CD14-positive monocyte (primary cell): ENCODE results near the gene AKR7A3. TPM values are rescaled to one million over a fixed set of nuclear protein-coding genes. Genes with fewer than 3 reads are reported as not detected.

Experiments
- DNase-seq, 3 donors: peaks; one replicate each; pipeline ENCODE4 v3.0.0-alpha.2; 2011 to 2022
- H2AFZ ChIP-seq: 2 replicates; pipeline ENCODE4 v1.6.0; 2012; ENCODE audit warnings: mild to moderate bottlenecking, low read depth, low read length, inconsistent platforms; ENCODE audit not compliant: insufficient read depth, poor library complexity, severe bottlenecking
- H3K27ac ChIP-seq, 2 donors: 1 replicate in 1 of 2; 2 replicates in 1 of 2; pipeline ENCODE4 v1.5.1; 2012 to 2013; ENCODE audit warnings: low read length in 2 of 2, control low read depth in 1 of 2, inconsistent platforms in 1 of 2, low read depth in 1 of 2, mild to moderate bottlenecking in 1 of 2
- H3K27me3 ChIP-seq, 2 donors: one replicate each; pipeline versions ENCODE4 v1.6.0 to v1.6.1; 2011 to 2013; ENCODE audit warnings: low read length in 2 of 2; ENCODE audit not compliant: control insufficient read depth in 2 of 2, insufficient read depth in 2 of 2
- H3K36me3 ChIP-seq, 2 donors: replicated peaks in 1 of 2; 1 replicate in 1 of 2; 2 replicates in 1 of 2; pipeline versions ENCODE4 v1.5.1 to v1.6.1; 2012 to 2013; ENCODE audit warnings: low read length in 2 of 2, control low read depth in 1 of 2, inconsistent platforms in 1 of 2, mild to moderate bottlenecking in 1 of 2; ENCODE audit not compliant: insufficient read depth in 2 of 2, control insufficient read depth in 1 of 2
- H3K4me1 ChIP-seq, 2 donors: 1 replicate in 1 of 2; 2 replicates in 1 of 2; pipeline versions ENCODE4 v1.5.1 to v1.6.1; 2012 to 2013; ENCODE audit warnings: low read length in 2 of 2, control low read depth in 1 of 2, inconsistent platforms in 1 of 2, mild to moderate bottlenecking in 1 of 2, moderate library complexity in 1 of 2; ENCODE audit not compliant: insufficient read depth in 2 of 2, control insufficient read depth in 1 of 2
- H3K4me2 ChIP-seq: replicated peaks from 2 replicates; pipeline ENCODE3; 2012; ENCODE audit warnings: low read length, moderate library complexity, mild to moderate bottlenecking; ENCODE audit not compliant: poor library complexity, severe bottlenecking; ENCODE audit errors: extremely low read depth
- H3K4me3 ChIP-seq, 3 experiments: fragments of 200-600 bp in 1 of 3; sonication (generic) in 1 of 3; replicated peaks in 1 of 3; 1 replicate in 2 of 3; 2 replicates in 1 of 3; pipeline ENCODE4 v1.5.1; 2011 to 2013; ENCODE audit warnings: low read length in 3 of 3, mild to moderate bottlenecking in 3 of 3, control low read depth in 2 of 3, low read depth in 2 of 3, inconsistent platforms in 1 of 3, moderate library complexity in 1 of 3
- H3K79me2 ChIP-seq: 2 replicates; pipeline ENCODE4 v1.6.0; 2012; ENCODE audit warnings: mild to moderate bottlenecking, control low read depth, inconsistent platforms, low read length, moderate library complexity; ENCODE audit not compliant: insufficient read depth
- H3K9ac ChIP-seq: 2 replicates; pipeline ENCODE4 v1.6.0; 2017; ENCODE audit warnings: low read length, mild to moderate bottlenecking; ENCODE audit not compliant: insufficient read depth, poor library complexity, severe bottlenecking
- H3K9me3 ChIP-seq, 2 donors: replicated peaks in 1 of 2; 1 replicate in 1 of 2; 2 replicates in 1 of 2; pipeline versions ENCODE4 v1.5.1 to v1.6.1; 2012 to 2013; ENCODE audit warnings: low read length in 2 of 2, control low read depth in 1 of 2; ENCODE audit not compliant: control insufficient read depth in 1 of 2, insufficient read depth in 1 of 2
- H4K20me1 ChIP-seq: 2 replicates; pipeline ENCODE4 v1.6.0; 2012; ENCODE audit warnings: mild to moderate bottlenecking, low read length, control low read depth, moderate library complexity; ENCODE audit not compliant: insufficient read depth
- H3K27ac Mint-ChIP-seq, 7 donors: one replicate each; pipeline ENCODE4 v1.8.0; 2020; ENCODE audit warnings: mild to moderate bottlenecking in 7 of 7, mixed read lengths in 7 of 7, moderate library complexity in 6 of 7, inconsistent platforms in 2 of 7
- H3K27me3 Mint-ChIP-seq, 3 donors: one replicate each; pipeline ENCODE4 v1.8.0; 2021 to 2022; ENCODE audit warnings: low read depth in 3 of 3, mild to moderate bottlenecking in 3 of 3, mixed read lengths in 3 of 3, moderate library complexity in 3 of 3, inconsistent platforms in 1 of 3
- H3K36me3 Mint-ChIP-seq, 2 donors: one replicate each; pipeline ENCODE4 v1.8.0; 2020; ENCODE audit warnings: mixed read lengths in 2 of 2, inconsistent platforms in 1 of 2, mild to moderate bottlenecking in 1 of 2
- H3K4me1 Mint-ChIP-seq: one replicate; pipeline ENCODE4 v1.8.0; 2020; ENCODE audit warnings: mild to moderate bottlenecking, mixed read lengths
- H3K4me3 Mint-ChIP-seq, 2 donors: one replicate each; pipeline ENCODE4 v1.8.0; 2020; ENCODE audit warnings: mild to moderate bottlenecking in 2 of 2, mixed read lengths in 2 of 2, moderate library complexity in 1 of 2
- H3K9me3 Mint-ChIP-seq, 7 donors: one replicate each; pipeline ENCODE4 v1.8.0; 2020 to 2022; ENCODE audit warnings: mixed read lengths in 7 of 7, mild to moderate bottlenecking in 6 of 7, moderate library complexity in 6 of 7, inconsistent platforms in 2 of 7
- CTCF ChIP-seq: fragments of 200-600 bp; IDR thresholded peaks from one replicate; pipeline ENCODE4 v1.8.0; 2022; ENCODE audit warnings: antibody characterized with exemption, mild to moderate bottlenecking
- WGBS: methylation state at CpG from one replicate; pipeline ENCODE4 v1.1.5; 2013; ENCODE audit warnings: missing lambda C conversion rate; ENCODE audit not compliant: insufficient coverage; 5-methylcytosine and 5-hydroxymethylcytosine counted together
- intact Hi-C, 2 donors: fragments of 100-400 bp; cut with micrococcal nuclease; formaldehyde crosslinking; loops; one replicate each; pipeline versions ENCODE4 v1.15.0 to v1.15.1; 2023
- polyA plus RNA-seq, 3 donors: library from polyadenylated mRNA; depleted of rRNA in 1 of 3; unstranded in 2 of 3; stranded (reverse) in 1 of 3; fragments of 300-500 nt in 2 of 3; fragments of >200 nt in 1 of 3; fragmentation: Illumina TruSeq in 2 of 3; gene quantifications; 1 replicate in 2 of 3; 2 replicates in 1 of 3; pipeline ENCODE4 v1.2.3, GENCODE V29; 2012 to 2021
- small RNA-seq: library from RNA; depleted of rRNA; stranded (forward); fragments of <200 nt; gene quantifications from one replicate; pipeline ENCODE3, GENCODE V24; 2012; ENCODE audit warnings: low read depth; ENCODE audit not compliant: insufficient read length

AKR7A3 gene
- polyA plus RNA-seq, 3 donors: 0.15 to 0.56 TPM; not detected in 1

GRCh38 chr1:19234224-19234623 is 54.3 kb downstream of the AKR7A3 start:
- Histone ChIP-seq H3K4me1 (no peaks in the 10 kb centered on the region), H3K36me3 (peaks cover 88 to 96% of the 10 kb centered on the region in 2 donors), H3K27me3 (no peaks in the 10 kb centered on the region), H4K20me1 (no peaks in the 10 kb centered on the region), H2AFZ (no peak overlapping the region), H3K9me3 (no peaks in the 10 kb centered on the region), H3K9ac (no peak overlapping the region), H3K4me2 (no peak overlapping the region), H3K27ac (no peak overlapping the region), H3K4me3 (no peak overlapping the region), H3K79me2 (no peaks in the 10 kb centered on the region)
- TF ChIP-seq CTCF: no peak
- peaks cover 83 to 96% of the 10 kb centered on the region in 2 donors for H3K36me3 Mint-ChIP-seq
- H3K27ac Mint-ChIP-seq: no peak overlapping the region
- no peak for DNase-seq
- WGBS: 100% methylated on average over 2 of the region's 3 CpGs
- H3K27me3 Mint-ChIP-seq: no peaks in the 10 kb centered on the region
- H3K4me1 Mint-ChIP-seq: no peaks in the 10 kb centered on the region
- intact Hi-C loops: no loop called here
- H3K9me3 Mint-ChIP-seq: peaks cover 0 to 1% (median 0%) of the 10 kb centered on the region in 7 donors
- H3K4me3 Mint-ChIP-seq: no peak overlapping the region

Small RNAs within 50 kb of the gene (small RNA-seq; reads per million reads assigned to genes)
- gene RNU6-1099P: not detected

Other genes starting within 250 kb of the AKR7A3 start
- gene UBR4, start 78.5 kb downstream of the AKR7A3 start, polyA plus RNA-seq: 10 to 100 TPM; 44.3 to 93.8 (median 49.4) TPM
- gene EMC1, start 37.2 kb downstream of the AKR7A3 start, polyA plus RNA-seq: 10 to 100 TPM; 14.7 to 27.1 (median 18.5) TPM
- gene MRTO4, start 37.0 kb downstream of the AKR7A3 start, polyA plus RNA-seq: 1 to 10 TPM; 4.9 to 8.7 (median 8.4) TPM
- gene AKR7A2, start 23.4 kb upstream of the AKR7A3 start, polyA plus RNA-seq: 100 to 1,000 TPM in 1 of 3 donors, 10 to 100 TPM in 2; 19.5 to 117 (median 89.3) TPM
- 10 to 100 TPM in 1 of 3 donors, 1 to 10 TPM in 2; 9.1 to 21.1 (median 9.7) TPM for gene SLC66A1, start 23.6 kb upstream of the AKR7A3 start, polyA plus RNA-seq
- 100 to 1,000 TPM; 290 to 504 (median 407) TPM for gene CAPZB, start 196.8 kb upstream of the AKR7A3 start, polyA plus RNA-seq